Ectodermal cell (in vitro differentiated cells): ENCODE results near the gene BMX.

Experiments
- H3K27ac ChIP-seq: 2 replicates; pipeline ENCODE4 v1.7.0; 2013; ENCODE audit warnings: mild to moderate bottlenecking, low read depth, low read length; ENCODE audit not compliant: insufficient read depth, poor library complexity, severe bottlenecking
- H3K27me3 ChIP-seq: 2 replicates; pipeline ENCODE4 v1.7.0; 2013; ENCODE audit warnings: mild to moderate bottlenecking, low read length; ENCODE audit not compliant: insufficient read depth, control insufficient read depth, poor library complexity, severe bottlenecking
- H3K36me3 ChIP-seq: one replicate; pipeline ENCODE4 v1.7.0; 2013; ENCODE audit warnings: low read length; ENCODE audit not compliant: control insufficient read depth, insufficient read depth
- H3K4me1 ChIP-seq: one replicate; pipeline ENCODE4 v1.7.0; 2013; ENCODE audit warnings: low read length; ENCODE audit not compliant: control insufficient read depth, insufficient read depth
- H3K4me3 ChIP-seq: 2 replicates; pipeline ENCODE4 v1.7.0; 2013; ENCODE audit warnings: low read depth, low read length, control low read depth; ENCODE audit not compliant: insufficient read depth
- H3K9me3 ChIP-seq: 2 replicates; pipeline ENCODE4 v1.7.0; 2013; ENCODE audit warnings: mild to moderate bottlenecking, low read length, moderate library complexity; ENCODE audit not compliant: control insufficient read depth
- WGBS, 2 experiments: methylation state at CpG; one replicate each; pipeline ENCODE4 v1.1.7; 2013; ENCODE audit warnings: missing lambda C conversion rate in 2 of 2; 5-methylcytosine and 5-hydroxymethylcytosine counted together

BMX gene

GRCh38 chrX:15475021-15475420, 25.6 kb upstream of the BMX start:
- Histone ChIP-seq H3K4me1 (peaks cover 5% of the 10 kb centered on the region), H3K27ac (no peak overlapping the region), H3K4me3 (no peak overlapping the region), H3K36me3 (no peaks in the 10 kb centered on the region), H3K27me3 (no peaks in the 10 kb centered on the region), H3K9me3 (no peaks in the 10 kb centered on the region)
- WGBS, 2 experiments = 82 to 92% methylated on average over 1 to 5 of the region's 5 CpGs

GRCh38 chrX:15475486-15475885, 25.1 kb upstream of the BMX start:
- 63 to 71% methylated on average over 4 of the region's 4 CpGs for WGBS, 2 experiments
- H3K4me3 ChIP-seq = no peak overlapping the region
- H3K9me3 ChIP-seq = no peaks in the 10 kb centered on the region
- H3K36me3 ChIP-seq = no peaks in the 10 kb centered on the region
- H3K4me1 ChIP-seq = peaks cover 5% of the 10 kb centered on the region
- no peaks in the 10 kb centered on the region for H3K27me3 ChIP-seq
- no peak overlapping the region for H3K27ac ChIP-seq

- H3K36me3 ChIP-seq = no peaks in the 10 kb centered on the region
- no peak overlapping the region for H3K27ac ChIP-seq
- no peaks in the 10 kb centered on the region for H3K4me1 ChIP-seq
- H3K9me3 ChIP-seq = no peaks in the 10 kb centered on the region
- no peak overlapping the region for H3K4me3 ChIP-seq
- 83 to 92% methylated on average over 1 to 2 of the region's 2 CpGs for WGBS, 2 experiments
- no peaks in the 10 kb centered on the region for H3K27me3 ChIP-seq
These were observed 16.7 kb upstream of the BMX start for GRCh38 chrX:15483891-15484290.

- Histone ChIP-seq H3K4me3 (peak overlapping the region; percentile 57), H3K4me1 (no peaks in the 10 kb centered on the region), H3K27me3 (no peaks in the 10 kb centered on the region), H3K9me3 (no peaks in the 10 kb centered on the region), H3K36me3 (no peaks in the 10 kb centered on the region), H3K27ac (no peak overlapping the region)
- 0% methylated on average over 1 of the region's 5 CpGs; no CpG with 5 or more reads in 1 of the 2 experiments for WGBS, 2 experiments
These were observed 8.1 kb upstream of the BMX start for GRCh38 chrX:15492469-15492868.

- Histone ChIP-seq H3K27ac (peak within 1 kb of the TSS; percentile 26), H3K9me3 (no peaks in the 10 kb centered on the region), H3K27me3 (no peaks in the 10 kb centered on the region), H3K4me3 (peak within 1 kb of the TSS; percentile 57), H3K4me1 (no peaks in the 10 kb centered on the region), H3K36me3 (no peaks in the 10 kb centered on the region)
- WGBS, 2 experiments = 5 to 6% methylated on average over 46 to 47 of the region's 47 CpGs
These were observed 7.3 kb upstream of the BMX start, which contains the start of gene PIR for GRCh38 chrX:15493118-15493962. Gene PIR, minus strand, starts transcription at chrX:15493333. Its CDS starts 2,076 bp downstream, at chrX:15491257.

GRCh38 chrX:15495801-15496200, 4.8 kb upstream of the BMX start:
- Histone ChIP-seq H3K4me3 (no peak overlapping the region), H3K9me3 (no peaks in the 10 kb centered on the region), H3K27me3 (no peaks in the 10 kb centered on the region), H3K36me3 (no peaks in the 10 kb centered on the region), H3K27ac (no peak overlapping the region), H3K4me1 (no peaks in the 10 kb centered on the region)
- WGBS, 2 experiments = 87 to 92% methylated on average over 4 of the region's 4 CpGs

- Histone ChIP-seq H3K4me1 (no peaks in the 10 kb centered on the region), H3K27ac (no peak overlapping the region), H3K36me3 (no peaks in the 10 kb centered on the region), H3K27me3 (no peaks in the 10 kb centered on the region), H3K9me3 (no peaks in the 10 kb centered on the region), H3K4me3 (no peak overlapping the region)
- 80 to 89% methylated on average over 1 to 4 of the region's 4 CpGs for WGBS, 2 experiments
These were observed 3.8 kb upstream of the BMX start for GRCh38 chrX:15496824-15497223.

- H3K4me3 ChIP-seq = no peak overlapping the region
- H3K9me3 ChIP-seq = no peaks in the 10 kb centered on the region
- H3K4me1 ChIP-seq = no peaks in the 10 kb centered on the region
- H3K36me3 ChIP-seq = no peaks in the 10 kb centered on the region
- H3K27ac ChIP-seq = no peak overlapping the region
- no peaks in the 10 kb centered on the region for H3K27me3 ChIP-seq
- WGBS, 2 experiments = 12 to 14% methylated on average over 4 of the region's 4 CpGs
These were observed 2.7 kb upstream of the BMX start for GRCh38 chrX:15497865-15498264.

GRCh38 chrX:15498741-15499140, 1.9 kb upstream of the BMX start:
- Histone ChIP-seq H3K27me3 (no peaks in the 10 kb centered on the region), H3K4me3 (no peak overlapping the region)
- WGBS, 2 experiments = 85 to 100% methylated on average over 1 to 2 of the region's 2 CpGs

GRCh38 chrX:15499976-15500375, 631 bp upstream of the BMX start:
- Histone ChIP-seq H3K36me3 (no peaks in the 10 kb centered on the region), H3K4me1 (no peaks in the 10 kb centered on the region), H3K9me3 (no peaks in the 10 kb centered on the region), H3K4me3 (no peak overlapping the region), H3K27me3 (no peaks in the 10 kb centered on the region), H3K27ac (no peak overlapping the region)
- 92 to 95% methylated on average over 2 to 3 of the region's 3 CpGs for WGBS, 2 experiments

More at GRCh38 chrX:15498741-15499140, 1.9 kb upstream of the BMX start:
- Histone ChIP-seq H3K36me3 (no peaks in the 10 kb centered on the region), H3K9me3 (no peaks in the 10 kb centered on the region), H3K27ac (no peak overlapping the region), H3K4me1 (no peaks in the 10 kb centered on the region)
